C4-2B (cell line): Measurements from ENCODE around the gene LARGE1.

ENCODE experiments used
- ZFX ChIP-seq: fragments of 450-650 bp; IDR thresholded peaks from 2 replicates; pipeline ENCODE4 v1.6.1; 2017
- TF ChIP-seq, protein P1 (sequence below): fragments of 450-650 bp; conservative IDR thresholded peaks from 2 replicates; pipeline ENCODE4 v1.5.1; 2017; ENCODE audit warnings: mild to moderate bottlenecking

GRCh38 chr22:33745501-33745900 is 174.8 kb downstream of the LARGE1 start:
- TF ChIP-seq, protein P1, sequence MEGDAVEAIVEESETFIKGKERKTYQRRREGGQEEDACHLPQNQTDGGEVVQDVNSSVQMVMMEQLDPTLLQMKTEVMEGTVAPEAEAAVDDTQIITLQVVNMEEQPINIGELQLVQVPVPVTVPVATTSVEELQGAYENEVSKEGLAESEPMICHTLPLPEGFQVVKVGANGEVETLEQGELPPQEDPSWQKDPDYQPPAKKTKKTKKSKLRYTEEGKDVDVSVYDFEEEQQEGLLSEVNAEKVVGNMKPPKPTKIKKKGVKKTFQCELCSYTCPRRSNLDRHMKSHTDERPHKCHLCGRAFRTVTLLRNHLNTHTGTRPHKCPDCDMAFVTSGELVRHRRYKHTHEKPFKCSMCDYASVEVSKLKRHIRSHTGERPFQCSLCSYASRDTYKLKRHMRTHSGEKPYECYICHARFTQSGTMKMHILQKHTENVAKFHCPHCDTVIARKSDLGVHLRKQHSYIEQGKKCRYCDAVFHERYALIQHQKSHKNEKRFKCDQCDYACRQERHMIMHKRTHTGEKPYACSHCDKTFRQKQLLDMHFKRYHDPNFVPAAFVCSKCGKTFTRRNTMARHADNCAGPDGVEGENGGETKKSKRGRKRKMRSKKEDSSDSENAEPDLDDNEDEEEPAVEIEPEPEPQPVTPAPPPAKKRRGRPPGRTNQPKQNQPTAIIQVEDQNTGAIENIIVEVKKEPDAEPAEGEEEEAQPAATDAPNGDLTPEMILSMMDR = no peak
- no peak for TF ChIP-seq ZFX
